PC-3 (cell line): ENCODE measurements around the gene DEFB112. TPM values are rescaled to one million over a fixed set of nuclear protein-coding genes. Genes with fewer than 3 reads are reported as not detected.

Experiments
- ATAC-seq: fragments of 200-7000 bp; cut with Tn5 transposase; 2 replicates; pipeline ENCODE4 v1.9.1; 2020; ENCODE audit warnings: mild to moderate bottlenecking, moderate library complexity
- BruUV-seq: library from RNA; stranded (reverse); fragments of 400-500 nt; replicated peaks from 2 replicates; lab custom pipeline; 2021; lab: Mats Ljungman, UMichigan
- CTCF ChIA-PET: fragments of 300-600 bp; sonication (Branson Sonifier 250); formaldehyde crosslinking; loops from one replicate; lab custom pipeline; 2022; ENCODE audit warnings: antibody characterized with exemption; lab: Charles Lee
- POLR2A ChIA-PET: fragments of 300-600 bp; sonication (Branson Sonifier 250); formaldehyde crosslinking; loops from one replicate; lab custom pipeline; 2022; ENCODE audit warnings: antibody characterized with exemption; ENCODE audit not compliant: unreplicated experiment; lab: Charles Lee
- DNase-seq: peaks from one replicate; pipeline ENCODE4 v3.0.0-alpha.2; 2015
- H2AFZ ChIP-seq: fragments of 300-600 bp; sonication (generic); 2 replicates; pipeline ENCODE4 v1.6.0; 2016; ENCODE audit warnings: antibody characterized with exemption, low read length
- H3F3A ChIP-seq: fragments of 300-600 bp; sonication (generic); one replicate; pipeline ENCODE4 v1.6.0; 2017; ENCODE audit warnings: antibody characterized with exemption, low read length, control low read depth, mild to moderate bottlenecking; ENCODE audit not compliant: unreplicated experiment
- H3K27ac ChIP-seq: fragments of 300-600 bp; sonication (generic); 2 replicates; pipeline ENCODE4 v1.5.1; 2016; ENCODE audit warnings: mild to moderate bottlenecking, low read length
- H3K27me3 ChIP-seq: fragments of 300-600 bp; sonication (generic); 2 replicates; pipeline ENCODE4 v1.6.1; 2016; ENCODE audit warnings: low read length, mixed read lengths
- H3K36me3 ChIP-seq: fragments of 300-600 bp; sonication (generic); 2 replicates; pipeline ENCODE4 v1.6.1; 2016; ENCODE audit warnings: low read depth, mixed run types, low read length, mixed read lengths
- H3K4me1 ChIP-seq: fragments of 300-600 bp; sonication (generic); 2 replicates; pipeline ENCODE4 v1.5.1; 2016; ENCODE audit warnings: low read length; ENCODE audit not compliant: insufficient read depth
- H3K4me2 ChIP-seq: fragments of 300-600 bp; sonication (generic); 2 replicates; pipeline ENCODE4 v1.6.0; 2016; ENCODE audit warnings: low read length
- H3K4me3 ChIP-seq: fragments of 300-600 bp; sonication (generic); 2 replicates; pipeline ENCODE4 v1.5.1; 2016; ENCODE audit warnings: mild to moderate bottlenecking, low read length, mixed read lengths
- H3K79me2 ChIP-seq: fragments of 300-600 bp; sonication (generic); 2 replicates; pipeline ENCODE4 v1.6.1; 2017; ENCODE audit warnings: low read length, mixed read lengths
- H3K9ac ChIP-seq: fragments of 300-600 bp; sonication (generic); 2 replicates; pipeline ENCODE4 v1.6.0; 2016; ENCODE audit warnings: mild to moderate bottlenecking, low read length
- H3K9me2 ChIP-seq: fragments of 300-600 bp; sonication (generic); replicated peaks from 2 replicates; pipeline ENCODE4 v1.6.1; 2016; ENCODE audit warnings: mixed run types, low read length, mixed read lengths
- H3K9me3 ChIP-seq: fragments of 300-600 bp; sonication (generic); 2 replicates; pipeline ENCODE4 v1.6.1; 2016; ENCODE audit warnings: low read length, mixed read lengths
- H4K20me1 ChIP-seq: fragments of 300-600 bp; sonication (generic); 2 replicates; pipeline ENCODE4 v1.6.1; 2016; ENCODE audit warnings: low read length, mixed read lengths
- CTCF ChIP-seq: fragments of 300-600 bp; sonication (generic); conservative IDR thresholded peaks from 2 replicates; pipeline ENCODE4 v1.5.1; 2017; ENCODE audit warnings: antibody characterized with exemption, low read depth, mild to moderate bottlenecking, low read length
- EZH2 ChIP-seq: fragments of 300-600 bp; sonication (generic); IDR thresholded peaks from one replicate; pipeline ENCODE4 v1.6.1; 2017; ENCODE audit warnings: antibody characterized with exemption, mild to moderate bottlenecking, low read length; ENCODE audit not compliant: unreplicated experiment
- EZH2phosphoT487 ChIP-seq: fragments of 300-600 bp; sonication (generic); IDR thresholded peaks from 2 replicates; pipeline ENCODE4 v1.6.1; 2018; ENCODE audit warnings: mild to moderate bottlenecking, antibody characterized with exemption, low read length, borderline replicate concordance
- intact Hi-C: fragments of 100-400 bp; cut with micrococcal nuclease; formaldehyde crosslinking; loops from 2 replicates; pipeline ENCODE4 v1.9.0; 2023
- total RNA-seq: library from RNA; depleted of rRNA; stranded (reverse); fragments of >200 nt; gene quantifications from 2 replicates; pipeline ENCODE4 v1.2.3, GENCODE V29; 2014; rRNA removed

Gene DEFB112
- total RNA-seq, 1 experiment from 2014 or later, result not detected

DNA sequence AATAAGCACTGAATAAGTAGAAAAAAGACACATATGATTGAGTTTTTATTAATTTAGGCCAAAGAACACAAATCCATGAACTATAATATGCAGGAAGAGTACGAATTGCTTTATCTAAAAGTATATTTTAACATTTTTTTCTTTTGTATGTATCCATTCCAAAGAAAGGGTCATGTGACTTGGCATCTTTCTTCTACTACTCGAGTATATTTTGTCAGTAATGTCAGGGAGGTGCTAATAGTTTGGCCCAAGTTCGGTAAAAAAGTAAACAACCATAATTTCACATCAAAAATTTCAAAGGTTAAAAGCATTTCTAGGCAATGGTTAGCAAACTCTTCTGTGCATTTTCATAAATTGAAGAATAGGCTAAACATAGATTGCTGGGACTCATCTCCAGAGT, 46.6 kb downstream of the DEFB112 start:
- TF ChIP-seq EZH2 (no peak), EZH2phosphoT487 (no peak), CTCF (no peak)
- intact Hi-C loops, result no loop called here
- no peak for DNase-seq

DNA sequence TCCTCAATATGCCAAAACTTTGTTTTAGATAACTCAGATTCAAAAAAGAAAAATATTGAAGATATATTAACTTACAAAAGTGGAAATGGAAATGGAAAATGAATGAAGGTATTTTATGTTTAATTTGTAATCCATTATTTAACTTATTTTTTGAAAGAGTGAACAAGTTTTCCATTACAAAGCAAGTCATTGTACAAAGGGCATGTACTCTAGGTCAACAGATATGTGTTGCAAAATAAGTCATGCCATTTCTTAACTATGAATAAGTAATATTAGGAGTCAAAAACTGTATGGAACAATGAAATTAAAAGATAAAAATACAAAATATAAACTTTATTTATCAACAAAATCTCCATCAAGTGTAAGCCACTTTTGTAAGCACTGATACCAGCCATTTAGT, 54.5 kb downstream of the DEFB112 start:
- H3K27ac ChIP-seq, result no peak overlapping the region
- 0 out of 2 replicates have a peak, but pooled peaks cover 3% of the 10 kb centered on the region for H3K9me2 ChIP-seq
- DNase-seq, result no peak
- ChIA-PET CTCF (no interaction called here), POLR2A (no interaction called here)
- H3K9ac ChIP-seq, result no peak overlapping the region
- no peak overlapping the region for H3K4me2 ChIP-seq
- H4K20me1 ChIP-seq, result no peaks in the 10 kb centered on the region
- no peaks in the 10 kb centered on the region for H3K36me3 ChIP-seq
- H3K4me3 ChIP-seq, result no peak overlapping the region
- no peak for ATAC-seq
- no peak for TF ChIP-seq EZH2phosphoT487
- no peak for TF ChIP-seq EZH2
- no peak for TF ChIP-seq CTCF
- H3K4me1 ChIP-seq, result no peaks in the 10 kb centered on the region
- 0 out of 2 replicates have a peak, but pooled peaks cover 4% of the 10 kb centered on the region for H3K27me3 ChIP-seq
- BruUV-seq, result no TSS peak
- intact Hi-C loops, result no loop called here
- H3K9me3 ChIP-seq, result no peaks in the 10 kb centered on the region
- no peak overlapping the region for H2AFZ ChIP-seq
- no peaks in the 10 kb centered on the region for H3F3A ChIP-seq
- H3K79me2 ChIP-seq, result no peaks in the 10 kb centered on the region

More for the DNA sequence above, 46.6 kb downstream of the DEFB112 start:
- POLR2A ChIA-PET, result no interaction called here
- no TSS peak for BruUV-seq
- H3K27me3 ChIP-seq, result no peaks in the 10 kb centered on the region
- H4K20me1 ChIP-seq, result no peaks in the 10 kb centered on the region
- no peaks in the 10 kb centered on the region for H3K9me2 ChIP-seq
- H3K4me1 ChIP-seq, result peaks cover 6% of the 10 kb centered on the region
- H3K9ac ChIP-seq, result no peak overlapping the region
- H3K36me3 ChIP-seq, result no peaks in the 10 kb centered on the region
- H3K9me3 ChIP-seq, result no peaks in the 10 kb centered on the region
- ATAC-seq, result no peak
- no peak overlapping the region for H3K27ac ChIP-seq
- H3K4me3 ChIP-seq, result no peak overlapping the region
- no peaks in the 10 kb centered on the region for H3K79me2 ChIP-seq
- no peak overlapping the region for H2AFZ ChIP-seq
- no peaks in the 10 kb centered on the region for H3F3A ChIP-seq
- CTCF ChIA-PET, result no interaction called here
- H3K4me2 ChIP-seq, result no peak overlapping the region

Other genes with a start within 250 kb of the DEFB112 start
- not detected in 2 replicates for gene CRISP1, start 183.4 kb downstream of the DEFB112 start, total RNA-seq
- gene DEFB114, start 85.8 kb downstream of the DEFB112 start, total RNA-seq, result not detected in 2 replicates
- not detected in 2 replicates for gene DEFB113, start 80.3 kb downstream of the DEFB112 start, total RNA-seq
- not detected in 2 replicates for gene DEFB110, start 27.9 kb downstream of the DEFB112 start, total RNA-seq